ENCODE data around the gene PTPN1.
"Not testable (repeated sequence)": the region's sequence is repeated elsewhere in the genome, so short reads cannot be mapped to it uniquely, and the experiment has no call there.

PTPN1 gene

DNA sequence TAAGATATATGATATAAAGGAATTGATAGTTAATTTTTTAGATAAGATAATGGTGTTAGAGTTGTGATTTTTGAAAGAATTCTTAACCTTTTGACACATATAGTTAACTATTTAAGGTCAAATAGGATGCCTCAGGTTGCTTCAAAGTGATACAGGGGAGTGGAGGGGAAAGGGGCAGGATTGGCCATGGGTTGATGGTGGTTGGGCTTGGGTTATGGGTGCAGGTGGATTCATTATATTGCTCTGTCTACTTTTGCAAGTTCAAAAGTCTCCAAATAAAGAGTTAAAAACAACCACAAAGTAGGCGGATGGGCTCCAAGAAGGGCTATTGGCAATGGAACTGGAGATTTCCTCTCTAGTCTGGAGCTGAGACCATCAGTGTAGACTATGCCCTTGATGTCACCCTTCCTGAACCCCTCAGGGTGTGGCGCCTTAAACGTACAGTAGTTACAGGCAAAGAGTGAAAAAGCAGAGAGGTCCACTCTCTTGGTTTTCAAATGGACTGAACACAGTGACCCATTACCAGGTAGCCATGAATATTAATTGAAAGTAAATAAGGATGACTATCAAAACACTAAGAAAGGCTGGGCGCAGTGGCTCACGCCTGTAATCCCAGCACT is 81.2 kb downstream of the PTPN1 start:
- no peak for TF ChIP-seq POLR2A (IDR thresholded peaks at IDR 0.05; ENCODE audit: low read depth, low read length)
- DNase-seq (ENCODE audit: insufficient read length, low spot score) (no peak), FAIRE-seq (no peak)

DNA sequence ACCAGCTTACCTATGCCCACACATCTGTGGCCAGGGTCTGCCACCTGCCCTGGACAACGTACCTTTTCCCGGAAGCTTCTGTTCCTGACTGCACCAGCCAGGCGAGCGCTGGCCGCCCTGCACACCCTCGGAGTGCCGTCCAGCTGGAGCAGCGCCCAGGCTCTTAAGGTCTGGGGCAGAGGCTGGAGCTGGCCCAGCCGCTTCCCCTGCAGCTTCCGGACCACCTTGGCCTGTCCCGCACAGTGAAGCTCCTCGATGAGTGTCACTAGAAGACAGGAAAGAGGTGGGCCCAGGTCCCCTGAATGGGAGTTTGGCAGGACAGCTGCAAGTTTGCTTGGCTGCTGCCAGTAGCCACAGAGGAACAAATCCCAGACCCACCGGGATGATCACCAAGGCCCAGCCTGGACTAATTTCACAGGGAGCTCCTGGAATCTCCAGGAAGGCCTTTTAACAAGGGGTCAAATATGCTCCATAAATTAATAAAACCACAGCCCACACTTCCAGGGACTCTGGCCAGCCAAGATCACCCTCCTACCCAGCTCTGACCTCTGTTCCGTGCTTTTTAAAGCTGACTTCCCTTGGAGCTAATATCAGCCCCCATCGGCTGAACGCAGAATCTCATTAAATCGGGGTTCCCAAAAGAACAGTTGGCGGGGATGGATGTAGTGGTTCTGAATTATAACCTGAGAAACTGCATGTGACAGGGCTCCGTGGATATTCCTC is 82.3 kb downstream of the PTPN1 start:
- no peak for DNase-seq (ENCODE audit: insufficient read length, low spot score)
- no peak for TF ChIP-seq POLR2A (IDR thresholded peaks at IDR 0.05; ENCODE audit: low read depth, low read length)
- no peak for FAIRE-seq

DNA sequence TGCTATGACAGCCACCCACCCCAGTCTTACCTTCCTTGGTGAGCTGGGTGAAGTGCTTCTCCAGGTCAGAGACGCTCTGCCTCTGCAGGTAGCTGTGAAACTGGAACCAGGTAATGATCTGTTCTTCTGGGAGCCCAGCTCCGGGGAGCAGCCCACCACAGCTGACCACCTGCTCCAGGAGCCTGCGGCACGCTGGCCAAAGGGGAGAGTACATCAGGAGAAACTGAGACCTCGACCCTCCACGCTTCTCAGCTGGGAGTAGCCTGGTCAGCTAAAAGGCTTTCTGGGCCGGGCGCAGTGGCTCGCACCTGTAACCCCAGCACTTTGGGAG is 82.8 kb downstream of the PTPN1 start:
- DNase-seq (ENCODE audit: insufficient read length, low spot score) = no peak
- no peak for FAIRE-seq

DNA sequence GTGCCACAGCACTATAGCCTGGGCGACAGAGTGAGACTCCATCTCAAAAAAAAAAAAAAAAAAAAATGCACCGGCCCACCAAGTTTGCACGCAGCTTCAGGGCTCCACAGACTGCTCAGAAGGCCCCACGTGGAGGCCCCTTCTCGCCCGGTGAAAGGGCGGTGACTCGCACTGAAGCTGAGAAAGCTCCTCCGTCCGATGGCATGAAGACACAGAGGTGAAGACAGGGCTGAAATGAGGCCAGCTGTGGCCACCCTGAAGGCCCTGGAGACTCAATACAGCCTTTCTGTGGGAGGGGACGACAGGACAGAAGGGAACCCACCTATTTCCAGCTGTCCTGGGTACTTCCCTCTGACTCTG is 84.0 kb downstream of the PTPN1 start:
- FAIRE-seq = no peak
- TF ChIP-seq POLR2A (IDR thresholded peaks at IDR 0.05; ENCODE audit: low read depth, low read length) = no peak
- DNase-seq (ENCODE audit: insufficient read length, low spot score) = no peak

More for the DNA sequence above, 82.8 kb downstream of the PTPN1 start:
- no peak for TF ChIP-seq POLR2A (IDR thresholded peaks at IDR 0.05; ENCODE audit: low read depth, low read length)

DNA sequence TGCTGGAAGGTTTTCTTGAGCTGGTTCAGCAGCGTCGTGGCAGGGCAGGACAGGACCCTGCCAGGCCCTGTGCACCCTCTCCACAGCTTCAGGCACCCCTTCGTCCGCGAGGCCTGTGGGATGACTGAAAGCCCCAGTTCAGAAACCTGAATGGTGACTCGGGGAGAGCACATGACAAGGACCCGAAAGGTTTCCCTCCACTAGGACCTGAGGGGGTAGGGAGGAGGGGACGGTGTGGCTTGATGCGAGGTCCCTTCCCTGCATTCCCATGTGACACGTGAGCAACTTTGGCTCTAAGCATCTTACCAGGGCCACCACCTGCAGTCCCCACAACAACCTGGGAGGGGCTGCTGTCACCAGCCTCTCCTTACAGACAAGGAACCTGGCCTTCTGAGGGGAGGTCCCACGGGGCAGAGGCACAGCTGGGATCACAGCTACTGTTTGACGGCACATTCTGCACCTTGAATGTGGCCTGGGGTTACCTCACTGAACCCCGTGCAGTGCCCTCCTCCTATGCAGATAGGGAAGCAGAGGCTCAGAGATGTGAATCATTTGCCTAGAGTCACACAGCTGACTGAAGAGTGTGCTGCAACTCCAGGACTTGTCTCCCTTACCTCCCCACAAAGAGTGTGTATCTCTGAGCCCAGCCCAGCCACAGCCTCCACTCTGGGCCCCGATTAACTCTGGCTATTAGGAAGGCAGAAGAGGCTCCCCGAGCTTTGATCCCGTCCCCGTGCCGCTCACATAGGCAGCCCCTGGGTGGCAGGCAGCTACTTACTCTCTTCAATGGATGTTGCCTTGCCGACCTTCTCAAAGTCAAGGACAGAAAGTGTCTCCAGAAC is 84.6 kb downstream of the PTPN1 start:
- no peak for FAIRE-seq
- TF ChIP-seq POLR2A (IDR thresholded peaks at IDR 0.05; ENCODE audit: low read depth, low read length) = 0 out of 2 replicates have a peak, but pooled peaks have one; percentile 3
- no peak for DNase-seq (ENCODE audit: insufficient read length, low spot score)

DNA sequence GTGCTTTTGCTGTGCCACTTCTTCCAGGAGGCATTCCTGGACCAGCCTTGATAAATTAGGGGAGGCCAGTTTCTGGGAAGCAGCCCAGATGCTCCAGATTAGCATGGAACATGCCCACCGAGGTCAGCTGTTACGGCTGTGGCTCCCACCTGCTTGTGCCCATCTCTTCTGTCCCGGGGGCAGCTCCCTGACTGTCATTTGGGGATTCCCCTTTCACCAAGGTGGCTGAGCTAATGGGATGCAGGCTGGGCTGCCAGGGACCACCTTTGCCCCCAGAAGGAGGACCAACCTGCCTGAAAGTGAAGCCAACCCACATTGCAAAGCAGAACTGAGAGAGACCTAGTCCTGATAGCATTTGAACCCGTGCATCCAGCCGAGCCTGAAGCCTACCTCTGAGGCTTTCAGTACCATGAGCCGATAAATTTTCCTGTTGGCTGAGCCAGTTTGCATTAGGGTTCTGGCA is 85.3 kb downstream of the PTPN1 start:
- FAIRE-seq (no peak), DNase-seq (ENCODE audit: insufficient read length, low spot score) (no peak)
- TF ChIP-seq POLR2A (IDR thresholded peaks at IDR 0.05; ENCODE audit: low read depth, low read length) = no peak

DNA sequence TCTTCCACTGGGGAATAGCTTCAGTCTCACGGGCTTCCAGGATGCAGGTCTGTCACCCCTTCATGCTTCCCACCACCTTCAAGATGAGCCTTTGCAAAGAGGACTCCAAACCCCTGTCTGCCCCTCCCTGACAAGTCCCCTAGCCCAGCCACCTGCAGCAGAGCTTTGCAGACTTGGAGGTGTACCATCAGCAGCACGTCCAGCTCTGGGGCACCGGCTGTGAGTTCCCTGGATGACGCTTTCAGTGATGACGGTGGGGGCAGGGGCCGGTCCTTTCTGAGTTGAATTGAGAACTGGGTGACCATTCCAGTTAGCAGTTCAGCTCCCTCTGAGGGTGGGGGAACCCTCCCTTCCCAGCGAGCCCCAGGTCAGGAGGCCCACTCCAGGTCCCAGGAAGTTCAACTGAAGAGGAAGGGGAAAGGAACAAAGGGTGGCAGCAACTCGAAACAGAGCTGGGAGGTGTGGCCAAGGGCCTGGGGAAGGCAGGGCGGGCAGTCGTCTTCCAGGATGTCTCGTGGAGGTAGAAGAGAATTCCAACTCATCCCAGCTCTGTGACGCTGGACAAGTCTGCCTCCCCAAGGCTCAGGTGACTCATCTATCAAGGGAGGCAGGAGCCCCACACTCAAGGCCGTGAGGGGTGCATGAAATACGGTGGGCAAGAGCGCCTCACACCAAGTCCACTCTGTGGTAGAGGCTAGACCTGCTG is 86.0 kb downstream of the PTPN1 start:
- no peak for FAIRE-seq
- TF ChIP-seq POLR2A (IDR thresholded peaks at IDR 0.05; ENCODE audit: low read depth, low read length) = no peak
- no peak for DNase-seq (ENCODE audit: insufficient read length, low spot score)

DNA sequence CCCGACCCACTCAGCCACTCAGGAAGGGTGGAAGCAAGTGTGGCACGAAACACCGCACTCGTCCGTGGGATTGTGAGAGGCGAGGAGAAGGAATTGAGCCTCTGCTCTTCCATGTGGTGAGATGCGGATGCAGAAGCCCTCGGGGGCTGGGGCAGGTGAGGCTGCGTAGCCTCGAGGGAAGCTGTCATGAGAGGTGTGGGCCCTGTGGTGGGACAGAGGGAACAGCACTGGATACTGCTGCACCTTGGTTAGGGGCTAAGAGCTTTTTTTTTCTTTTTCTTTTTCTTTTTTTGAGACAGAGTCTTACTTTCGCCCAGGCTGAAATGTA is 86.5 kb downstream of the PTPN1 start:
- TF ChIP-seq POLR2A (IDR thresholded peaks at IDR 0.05; ENCODE audit: low read depth, low read length) = no peak
- DNase-seq (ENCODE audit: insufficient read length, low spot score) = no peak
- no peak for FAIRE-seq

DNA sequence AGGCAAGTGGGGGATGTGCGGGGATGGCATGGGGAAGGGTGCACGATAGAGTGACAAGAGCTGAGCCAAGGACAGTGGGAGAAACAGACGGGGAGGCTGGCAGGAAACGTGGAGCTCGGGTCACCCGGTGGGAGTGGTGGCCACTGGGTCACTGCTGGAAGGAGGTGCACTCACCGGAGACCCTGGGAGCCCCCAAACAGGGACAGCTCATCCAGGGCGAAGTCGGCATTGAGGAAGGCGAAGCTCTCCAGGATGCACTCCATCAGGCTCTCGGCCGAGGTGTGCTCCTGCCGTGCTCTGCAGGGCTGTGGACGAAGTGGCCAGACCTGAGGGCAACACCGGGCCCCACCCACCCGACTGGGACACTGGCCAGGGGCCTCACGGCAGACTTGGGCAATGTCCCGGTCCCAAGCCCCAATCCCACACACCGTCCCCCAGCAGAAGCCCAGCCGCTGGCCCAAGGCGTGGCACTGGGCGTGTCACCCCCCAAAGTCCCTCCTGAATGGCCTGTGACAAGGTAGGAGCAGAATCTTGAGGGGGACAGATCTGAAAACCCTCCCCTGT is 87.3 kb downstream of the PTPN1 start:
- FAIRE-seq (no peak), DNase-seq (ENCODE audit: insufficient read length, low spot score) (no peak)
- TF ChIP-seq POLR2A (IDR thresholded peaks at IDR 0.05; ENCODE audit: low read depth, low read length) = no peak

DNA sequence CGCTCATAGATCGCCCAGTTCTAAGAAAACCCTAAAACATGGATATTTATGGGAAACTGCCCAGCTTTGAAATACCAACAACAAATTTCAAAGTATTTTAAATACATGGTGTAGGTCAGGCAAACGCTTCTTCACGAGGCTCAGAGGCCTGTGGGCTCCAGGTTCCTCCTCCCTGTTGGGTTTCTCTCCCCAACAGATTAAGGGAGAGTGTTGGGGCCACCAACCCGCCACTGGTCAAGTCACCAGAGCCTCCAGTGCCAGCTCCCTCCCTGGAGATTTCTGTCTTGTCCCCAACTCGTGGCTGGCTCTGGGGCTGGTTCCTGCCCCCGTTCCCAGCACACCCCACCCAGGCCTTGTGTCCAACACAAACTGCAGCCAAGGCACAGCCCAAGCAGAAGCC is 87.9 kb downstream of the PTPN1 start:
- FAIRE-seq = no peak
- DNase-seq (ENCODE audit: insufficient read length, low spot score) = no peak
- no peak for TF ChIP-seq POLR2A (IDR thresholded peaks at IDR 0.05; ENCODE audit: low read depth, low read length)

DNA sequence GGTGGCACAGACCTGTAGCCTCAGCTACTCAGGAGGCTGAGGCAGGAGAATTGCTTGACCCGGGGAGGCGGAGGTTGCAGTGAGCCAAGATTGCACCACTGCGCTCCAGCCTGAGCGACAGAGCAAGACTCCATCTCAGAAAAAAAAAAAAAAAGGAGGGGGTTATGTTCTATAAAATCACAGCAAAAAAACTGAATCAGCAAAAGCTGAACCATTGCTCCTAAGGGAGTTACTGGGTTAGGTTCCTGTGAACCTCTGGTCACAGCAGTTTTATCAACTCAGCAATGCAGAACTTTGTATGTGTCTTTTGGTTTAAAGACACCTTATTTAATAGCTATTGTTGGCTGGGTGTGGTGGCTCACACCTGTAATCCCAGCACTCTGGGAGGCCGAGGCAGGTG is 88.6 kb downstream of the PTPN1 start:
- not testable (repeated sequence) for FAIRE-seq; DNase-seq (ENCODE audit: insufficient read length, low spot score)

DNA sequence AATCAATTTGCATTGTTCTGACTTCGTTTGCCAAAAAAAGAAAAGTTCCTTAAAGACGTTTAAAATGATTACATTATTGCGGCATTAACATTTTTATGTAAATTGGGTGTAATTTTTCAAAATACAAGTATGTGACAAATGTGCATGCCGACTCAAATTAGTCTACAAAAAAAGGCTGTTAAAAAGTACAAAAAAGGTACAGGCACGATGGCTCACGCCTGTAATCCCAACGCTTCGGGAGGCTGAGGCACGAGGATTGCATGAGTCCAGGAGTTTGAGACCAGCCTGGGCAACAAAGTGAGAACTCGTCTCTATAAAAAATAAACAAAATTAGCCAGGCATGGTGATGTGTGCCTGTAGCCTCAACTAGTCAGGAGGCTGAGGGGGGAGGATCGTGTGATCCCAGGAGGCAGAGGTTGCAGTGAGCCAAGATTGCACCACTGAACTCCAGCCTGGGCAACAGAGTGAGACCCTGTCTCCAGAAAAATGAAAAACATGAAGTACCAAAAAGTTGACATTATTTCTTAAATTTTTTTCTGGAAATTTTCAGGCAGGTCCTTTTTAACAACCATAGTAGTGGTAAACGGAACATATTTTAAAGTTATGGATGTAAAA is 90.2 kb downstream of the PTPN1 start:
- TF ChIP-seq POLR2A (IDR thresholded peaks at IDR 0.05; ENCODE audit: low read depth, low read length) = no peak
- DNase-seq (ENCODE audit: insufficient read length, low spot score) (no peak), FAIRE-seq (no peak)

Measured in H54 (cell line).